GM12872 (cell line): Measurements from ENCODE around the gene TCF7L1.

Experiments
- TF ChIP-seq, protein P1 (sequence below): IDR thresholded peaks from 3 replicates; pipeline ENCODE4 v1.5.1; 2011; ENCODE audit warnings: low read depth, mild to moderate bottlenecking, low read length, moderate library complexity; ENCODE audit not compliant: insufficient read depth

Gene TCF7L1

DNA sequence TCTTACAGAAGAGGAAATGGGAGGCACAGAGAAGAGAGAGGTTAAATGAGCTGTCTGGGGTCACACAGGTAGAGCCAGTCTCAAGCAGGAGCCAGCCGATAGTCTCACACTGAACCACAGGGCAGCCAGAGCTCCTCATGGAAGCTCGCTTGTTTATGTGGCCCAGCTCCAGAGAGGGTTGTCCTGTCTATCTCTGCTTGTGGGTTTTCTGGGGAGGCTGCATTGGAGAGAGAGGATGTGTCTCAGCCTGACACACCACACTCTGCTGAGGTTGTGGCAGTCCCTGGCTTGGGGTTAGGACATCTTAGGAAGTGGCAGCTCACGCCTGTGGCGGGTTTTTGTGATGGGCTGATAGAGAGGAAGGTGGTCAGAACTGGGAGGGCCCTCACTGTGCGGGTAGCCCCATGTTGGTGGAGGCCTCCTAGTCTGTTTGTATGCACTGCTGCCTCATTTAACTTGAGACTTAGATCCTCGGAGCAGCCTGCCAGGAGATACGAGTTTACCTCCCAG, 52.3 kb downstream of the TCF7L1 start:
- TF ChIP-seq, protein P1, sequence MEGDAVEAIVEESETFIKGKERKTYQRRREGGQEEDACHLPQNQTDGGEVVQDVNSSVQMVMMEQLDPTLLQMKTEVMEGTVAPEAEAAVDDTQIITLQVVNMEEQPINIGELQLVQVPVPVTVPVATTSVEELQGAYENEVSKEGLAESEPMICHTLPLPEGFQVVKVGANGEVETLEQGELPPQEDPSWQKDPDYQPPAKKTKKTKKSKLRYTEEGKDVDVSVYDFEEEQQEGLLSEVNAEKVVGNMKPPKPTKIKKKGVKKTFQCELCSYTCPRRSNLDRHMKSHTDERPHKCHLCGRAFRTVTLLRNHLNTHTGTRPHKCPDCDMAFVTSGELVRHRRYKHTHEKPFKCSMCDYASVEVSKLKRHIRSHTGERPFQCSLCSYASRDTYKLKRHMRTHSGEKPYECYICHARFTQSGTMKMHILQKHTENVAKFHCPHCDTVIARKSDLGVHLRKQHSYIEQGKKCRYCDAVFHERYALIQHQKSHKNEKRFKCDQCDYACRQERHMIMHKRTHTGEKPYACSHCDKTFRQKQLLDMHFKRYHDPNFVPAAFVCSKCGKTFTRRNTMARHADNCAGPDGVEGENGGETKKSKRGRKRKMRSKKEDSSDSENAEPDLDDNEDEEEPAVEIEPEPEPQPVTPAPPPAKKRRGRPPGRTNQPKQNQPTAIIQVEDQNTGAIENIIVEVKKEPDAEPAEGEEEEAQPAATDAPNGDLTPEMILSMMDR: no peak

DNA sequence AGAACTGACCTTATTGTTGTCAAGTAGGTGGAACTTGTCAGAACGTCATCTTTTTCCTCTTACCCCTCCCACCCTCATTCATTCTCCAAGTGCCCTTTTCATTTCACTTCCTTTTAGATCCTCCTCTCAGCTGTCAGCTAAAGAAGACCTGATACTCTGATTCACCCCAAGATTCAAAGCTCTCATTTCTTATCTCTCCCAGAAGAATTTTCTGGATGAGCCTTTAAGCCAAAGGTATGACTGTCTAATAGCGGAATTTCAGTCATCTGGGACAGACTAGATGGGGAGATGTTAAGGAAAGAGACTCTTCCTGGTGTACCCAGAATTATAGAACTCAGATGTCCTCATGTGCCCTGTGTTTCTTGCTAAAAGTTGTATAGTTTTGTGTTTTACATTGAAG, 53.9 kb downstream of the TCF7L1 start:
- TF ChIP-seq, protein P1: no peak

GRCh38 chr2:85188852-85189251, 55.7 kb downstream of the TCF7L1 start:
- TF ChIP-seq, protein P1: no peak

DNA sequence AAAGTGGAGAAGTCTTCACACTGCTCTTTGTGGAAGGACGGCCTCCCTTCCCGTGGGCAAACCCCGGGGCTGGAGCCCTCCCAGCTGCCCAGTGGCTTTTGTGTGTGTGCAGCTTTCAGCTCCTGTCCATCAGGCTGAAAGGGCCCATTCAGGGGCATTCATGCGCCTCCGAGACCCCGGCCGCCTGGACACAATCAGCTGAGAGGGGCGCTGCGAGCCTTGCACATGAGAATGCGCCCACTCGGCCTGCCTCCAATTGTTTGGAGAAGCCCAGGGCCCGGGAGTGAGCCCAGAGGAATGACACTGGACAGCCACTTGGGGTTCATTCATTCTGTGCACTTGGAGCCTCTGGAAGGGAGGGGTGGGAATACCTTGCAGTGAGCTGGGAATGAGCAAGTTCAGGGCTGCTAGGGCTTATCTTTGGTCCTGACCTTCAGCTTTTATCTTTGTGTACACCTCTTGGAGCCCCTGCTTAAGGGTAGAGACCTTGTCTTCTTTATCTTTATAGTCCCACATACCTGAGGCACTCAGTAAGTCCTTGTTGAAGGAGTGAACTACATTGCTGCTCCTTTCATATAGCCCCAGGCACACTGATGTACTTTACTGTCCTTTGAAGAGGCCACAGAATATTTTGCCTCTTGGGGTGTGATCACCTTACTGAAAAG, 56.5 kb downstream of the TCF7L1 start:
- TF ChIP-seq, protein P1: no peak

- TF ChIP-seq, protein P1: no peak
Observed at GRCh38 chr2:85191157-85191556, 58.0 kb downstream of the TCF7L1 start.

DNA sequence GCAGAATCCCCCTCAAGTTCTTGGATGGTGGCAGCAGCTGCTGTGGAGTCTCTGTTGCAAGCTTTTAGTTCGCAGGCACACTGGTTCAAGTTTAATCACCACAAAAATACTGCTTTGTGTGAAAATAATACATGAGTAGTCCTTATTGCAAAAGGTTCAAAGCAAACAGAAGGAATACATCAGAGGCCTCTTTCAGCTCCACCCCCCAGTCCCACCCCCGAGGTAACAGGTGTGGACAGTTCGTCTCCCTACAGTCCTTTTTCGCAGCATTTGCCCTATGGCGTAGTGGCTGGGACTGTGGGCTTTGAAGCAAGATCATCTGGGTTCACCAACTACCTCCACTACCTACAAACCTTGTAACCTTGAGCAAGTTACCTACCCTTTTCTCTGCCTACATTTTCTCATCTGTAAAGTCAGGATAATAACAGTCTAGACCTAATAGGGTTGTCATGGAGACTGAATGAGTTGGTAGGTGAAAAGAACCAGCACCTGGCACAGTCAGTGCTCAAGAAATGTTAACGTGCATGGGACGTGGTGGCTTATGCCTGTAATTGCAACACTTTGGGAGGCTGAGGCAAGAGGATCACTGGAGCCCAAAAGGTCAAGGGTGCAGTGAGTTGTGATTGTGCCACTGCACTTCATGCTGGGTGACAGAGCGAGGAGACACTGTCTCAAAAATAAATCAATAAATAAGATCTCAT, 61.7 kb downstream of the TCF7L1 start:
- TF ChIP-seq, protein P1: no peak

GRCh38 chr2:85195956-85196355, 62.8 kb downstream of the TCF7L1 start:
- TF ChIP-seq, protein P1: no peak
